Nephron (organoid): ENCODE results near the gene POLR2B.
A peak's percentile ranks its signal among the peaks of the same experiment; 100 is the strongest.
"Not testable (repeated sequence)": the region's sequence is repeated elsewhere in the genome, so short reads cannot be mapped to it uniquely, and the experiment has no call there.

Experiments
- H3K27ac Mint-ChIP-seq, 3 experiments: 2 replicates each; pipeline ENCODE4 v1.8.0; 2020; ENCODE audit warnings: mixed read lengths in 3 of 3, mild to moderate bottlenecking in 2 of 3, moderate library complexity in 1 of 3
- H3K27me3 Mint-ChIP-seq: 2 replicates; pipeline ENCODE4 v1.8.0; 2021; ENCODE audit warnings: low read depth, mild to moderate bottlenecking, moderate library complexity, mixed read lengths
- H3K36me3 Mint-ChIP-seq: 2 replicates; pipeline ENCODE4 v1.8.0; 2020; ENCODE audit warnings: low read depth, mixed read lengths
- H3K4me1 Mint-ChIP-seq: 2 replicates; pipeline ENCODE4 v1.8.0; 2020; ENCODE audit warnings: mixed read lengths
- H3K4me3 Mint-ChIP-seq, 3 experiments: 2 replicates each; pipeline ENCODE4 v1.8.0; 2020; ENCODE audit warnings: mild to moderate bottlenecking in 3 of 3, mixed read lengths in 3 of 3, moderate library complexity in 2 of 3
- H3K9me3 Mint-ChIP-seq: 2 replicates; pipeline ENCODE4 v1.8.0; 2020; ENCODE audit warnings: mixed read lengths
- CTCF ChIP-seq, 3 experiments: fragments of 200-600 bp; sonication (generic); IDR thresholded peaks; one replicate each; pipeline ENCODE4 v1.5.0; 2021; ENCODE audit warnings: antibody characterized with exemption in 3 of 3; ENCODE audit not compliant: unreplicated experiment in 3 of 3

The POLR2B gene

GRCh38 chr4:57059890-57060716 is 81.4 kb downstream of the POLR2B start:
- Mint-ChIP-seq H3K4me1 (peaks cover 40% of the 10 kb centered on the region), H3K27me3 (no peaks in the 10 kb centered on the region), H3K4me3 (no peak overlapping the region), H3K9me3 (no peaks in the 10 kb centered on the region), H3K27ac (peak overlapping the region; percentile 76 to 96 (median 95)), H3K36me3 (peaks cover 26% of the 10 kb centered on the region)
- TF ChIP-seq CTCF (IDR thresholded peaks at IDR 0.05; ENCODE audit: unreplicated experiment in 3 of 3): no peak

- not testable (repeated sequence) for H3K4me3 Mint-ChIP-seq, H3K27me3 Mint-ChIP-seq, H3K9me3 Mint-ChIP-seq
- Mint-ChIP-seq H3K27ac (peak overlapping the region in 2 of 3 experiments; percentile 76 to 96), H3K36me3 (peaks cover 24% of the 10 kb centered on the region), H3K4me1 (peaks cover 46% of the 10 kb centered on the region)
These were observed 82.0 kb downstream of the POLR2B start for GRCh38 chr4:57060717-57061067.

GRCh38 chr4:57061395-57061794 is 82.7 kb downstream of the POLR2B start:
- Mint-ChIP-seq H3K4me3 (no peak overlapping the region), H3K4me1 (peaks cover 46% of the 10 kb centered on the region), H3K27me3 (no peaks in the 10 kb centered on the region), H3K9me3 (no peaks in the 10 kb centered on the region), H3K27ac (peak overlapping the region; percentile 75 to 92 (median 79)), H3K36me3 (peaks cover 20% of the 10 kb centered on the region)
- TF ChIP-seq CTCF (IDR thresholded peaks at IDR 0.05; ENCODE audit: unreplicated experiment in 3 of 3): no peak

- Mint-ChIP-seq H3K4me3 (no peak overlapping the region), H3K27me3 (no peaks in the 10 kb centered on the region), H3K27ac (peak overlapping the region; percentile 72 to 87 (median 79)), H3K4me1 (peaks cover 45% of the 10 kb centered on the region), H3K36me3 (peaks cover 23% of the 10 kb centered on the region), H3K9me3 (no peaks in the 10 kb centered on the region)
- TF ChIP-seq CTCF (IDR thresholded peaks at IDR 0.05; ENCODE audit: unreplicated experiment in 3 of 3): no peak
These were observed 84.8 kb downstream of the POLR2B start for GRCh38 chr4:57063518-57063917.

- Mint-ChIP-seq H3K9me3 (no peaks in the 10 kb centered on the region), H3K4me3 (no peak overlapping the region), H3K27ac (peak overlapping the region; percentile 66 to 93 (median 90)), H3K4me1 (peaks cover 45% of the 10 kb centered on the region), H3K36me3 (peaks cover 22% of the 10 kb centered on the region), H3K27me3 (no peaks in the 10 kb centered on the region)
- no peak for TF ChIP-seq CTCF (IDR thresholded peaks at IDR 0.05; ENCODE audit: unreplicated experiment in 3 of 3)
These were observed 85.4 kb downstream of the POLR2B start for GRCh38 chr4:57064120-57064519.

- Mint-ChIP-seq H3K4me3 (peak overlapping the region in 1 of 3 experiments; percentile 40), H3K27ac (peak overlapping the region; percentile 66 to 93 (median 90)), H3K9me3 (no peaks in the 10 kb centered on the region), H3K27me3 (no peaks in the 10 kb centered on the region), H3K4me1 (peaks cover 40% of the 10 kb centered on the region), H3K36me3 (peaks cover 16% of the 10 kb centered on the region)
- TF ChIP-seq CTCF (IDR thresholded peaks at IDR 0.05; ENCODE audit: unreplicated experiment in 3 of 3): no peak
These were observed 86.4 kb downstream of the POLR2B start for GRCh38 chr4:57064811-57065711.
